ENCODE data around the gene ARHGAP42. TPM values are rescaled to one million over a fixed set of nuclear protein-coding genes. Genes with fewer than 3 reads are reported as not detected.

Gene ARHGAP42
- polyA plus RNA-seq, 3 donors = 0.13 TPM; not detected in 2

DNA sequence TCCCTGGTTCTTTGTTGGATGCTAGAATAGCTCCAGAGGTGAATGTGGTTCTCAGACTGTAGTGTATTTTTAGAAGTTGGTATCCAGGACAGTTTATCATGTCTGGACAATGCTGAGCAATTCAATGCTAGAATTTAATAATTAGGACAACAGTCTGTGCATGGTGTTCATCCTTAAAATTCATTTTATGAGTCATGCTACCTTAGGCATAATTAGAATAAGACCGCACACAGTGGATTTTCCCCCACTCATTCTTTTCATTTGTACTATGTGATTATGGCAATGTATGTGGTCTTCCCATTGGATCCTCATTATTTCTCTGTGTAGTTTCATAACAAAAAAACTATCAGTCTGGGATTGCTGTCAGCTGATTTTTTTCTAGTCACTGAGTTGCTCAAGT, 196.7 kb downstream of the ARHGAP42 start:
- H3K4me3 Mint-ChIP-seq = no peak overlapping the region
- no peaks in the 10 kb centered on the region for H3K27me3 ChIP-seq (ENCODE audit: control insufficient read depth in 2 of 2, insufficient read depth in 2 of 2, low read length in 2 of 2)
- H2AFZ ChIP-seq (ENCODE audit: insufficient read depth, low read depth, low read length, poor library complexity, severe bottlenecking) = no peak overlapping the region
- H3K27me3 Mint-ChIP-seq (ENCODE audit: low read depth in 3 of 3) = peaks cover 0 to 2% (median 1%) of the 10 kb centered on the region in 3 donors
- no peaks in the 10 kb centered on the region for H3K79me2 ChIP-seq (ENCODE audit: insufficient read depth, low read length)
- H3K4me2 ChIP-seq (replicated peaks; ENCODE audit: extremely low read depth, low read length, poor library complexity, severe bottlenecking) = no peak overlapping the region
- no peaks in the 10 kb centered on the region for H3K4me1 ChIP-seq (ENCODE audit: control insufficient read depth in 1 of 2, insufficient read depth in 2 of 2, low read length in 2 of 2)
- no CpG with 5 or more reads among the region's 1 CpG for WGBS (ENCODE audit: insufficient coverage)
- intact Hi-C loops (cut with micrococcal nuclease) = no loop called here
- no peak overlapping the region for H3K4me3 ChIP-seq (replicated peaks in 1 of 3; ENCODE audit: low read depth in 2 of 3, low read length in 3 of 3)
- H3K36me3 ChIP-seq (replicated peaks in 1 of 2; ENCODE audit: control insufficient read depth in 1 of 2, insufficient read depth in 2 of 2, low read length in 2 of 2) = no peaks in the 10 kb centered on the region
- H3K27ac Mint-ChIP-seq = no peak overlapping the region
- H3K9ac ChIP-seq (ENCODE audit: insufficient read depth, low read length, poor library complexity, severe bottlenecking) = no peak overlapping the region
- H3K9me3 ChIP-seq (replicated peaks in 1 of 2; ENCODE audit: control insufficient read depth in 1 of 2, insufficient read depth in 1 of 2, low read length in 2 of 2) = no peaks in the 10 kb centered on the region
- TF ChIP-seq, protein P1, sequence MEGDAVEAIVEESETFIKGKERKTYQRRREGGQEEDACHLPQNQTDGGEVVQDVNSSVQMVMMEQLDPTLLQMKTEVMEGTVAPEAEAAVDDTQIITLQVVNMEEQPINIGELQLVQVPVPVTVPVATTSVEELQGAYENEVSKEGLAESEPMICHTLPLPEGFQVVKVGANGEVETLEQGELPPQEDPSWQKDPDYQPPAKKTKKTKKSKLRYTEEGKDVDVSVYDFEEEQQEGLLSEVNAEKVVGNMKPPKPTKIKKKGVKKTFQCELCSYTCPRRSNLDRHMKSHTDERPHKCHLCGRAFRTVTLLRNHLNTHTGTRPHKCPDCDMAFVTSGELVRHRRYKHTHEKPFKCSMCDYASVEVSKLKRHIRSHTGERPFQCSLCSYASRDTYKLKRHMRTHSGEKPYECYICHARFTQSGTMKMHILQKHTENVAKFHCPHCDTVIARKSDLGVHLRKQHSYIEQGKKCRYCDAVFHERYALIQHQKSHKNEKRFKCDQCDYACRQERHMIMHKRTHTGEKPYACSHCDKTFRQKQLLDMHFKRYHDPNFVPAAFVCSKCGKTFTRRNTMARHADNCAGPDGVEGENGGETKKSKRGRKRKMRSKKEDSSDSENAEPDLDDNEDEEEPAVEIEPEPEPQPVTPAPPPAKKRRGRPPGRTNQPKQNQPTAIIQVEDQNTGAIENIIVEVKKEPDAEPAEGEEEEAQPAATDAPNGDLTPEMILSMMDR (IDR thresholded peaks at IDR 0.05) = no peak
- no peaks in the 10 kb centered on the region for H3K4me1 Mint-ChIP-seq
- peaks cover 0 to 11% (median 3%) of the 10 kb centered on the region in 7 donors for H3K9me3 Mint-ChIP-seq
- no peaks in the 10 kb centered on the region for H4K20me1 ChIP-seq (ENCODE audit: insufficient read depth, low read length)
- no peak overlapping the region for H3K27ac ChIP-seq (ENCODE audit: low read depth in 1 of 2, low read length in 2 of 2)
- H3K36me3 Mint-ChIP-seq = no peaks in the 10 kb centered on the region
- DNase-seq = no peak

DNA sequence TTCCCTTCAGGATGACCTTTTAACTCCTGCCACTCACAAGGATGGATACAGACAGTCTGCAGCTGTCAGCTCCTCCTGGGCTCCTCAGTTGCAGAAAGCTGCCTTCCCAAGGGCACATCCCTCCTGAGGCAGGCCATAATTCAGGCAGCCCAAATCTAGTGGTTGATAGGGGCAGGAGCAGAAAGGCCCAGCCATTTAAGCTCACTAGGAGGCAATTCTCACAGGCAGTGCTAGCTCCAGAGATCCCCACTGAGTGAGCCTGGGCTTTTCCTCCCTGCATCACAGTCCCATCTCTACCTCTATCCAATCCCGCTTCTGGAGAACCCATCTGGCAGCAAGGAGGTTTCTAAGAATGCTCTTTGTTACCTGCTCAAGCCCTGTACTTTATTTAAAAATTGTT, 200.6 kb downstream of the ARHGAP42 start:
- Histone ChIP-seq H3K4me3 (replicated peaks in 1 of 3; ENCODE audit: low read depth in 2 of 3, low read length in 3 of 3) (no peak overlapping the region), H3K9ac (ENCODE audit: insufficient read depth, low read length, poor library complexity, severe bottlenecking) (no peak overlapping the region), H3K9me3 (replicated peaks in 1 of 2; ENCODE audit: control insufficient read depth in 1 of 2, insufficient read depth in 1 of 2, low read length in 2 of 2) (no peaks in the 10 kb centered on the region), H3K36me3 (replicated peaks in 1 of 2; ENCODE audit: control insufficient read depth in 1 of 2, insufficient read depth in 2 of 2, low read length in 2 of 2) (no peaks in the 10 kb centered on the region), H4K20me1 (ENCODE audit: insufficient read depth, low read length) (no peaks in the 10 kb centered on the region), H3K79me2 (ENCODE audit: insufficient read depth, low read length) (no peaks in the 10 kb centered on the region), H3K4me1 (ENCODE audit: control insufficient read depth in 1 of 2, insufficient read depth in 2 of 2, low read length in 2 of 2) (no peaks in the 10 kb centered on the region), H3K4me2 (replicated peaks; ENCODE audit: extremely low read depth, low read length, poor library complexity, severe bottlenecking) (no peak overlapping the region), H3K27ac (ENCODE audit: low read depth in 1 of 2, low read length in 2 of 2) (no peak overlapping the region), H3K27me3 (ENCODE audit: control insufficient read depth in 2 of 2, insufficient read depth in 2 of 2, low read length in 2 of 2) (no peaks in the 10 kb centered on the region), H2AFZ (ENCODE audit: insufficient read depth, low read depth, low read length, poor library complexity, severe bottlenecking) (no peak overlapping the region)
- intact Hi-C loops (cut with micrococcal nuclease) = no loop called here
- Mint-ChIP-seq H3K27ac (no peak overlapping the region), H3K9me3 (peaks cover 0 to 4% (median 2%) of the 10 kb centered on the region in 7 donors), H3K4me3 (no peak overlapping the region), H3K27me3 (ENCODE audit: low read depth in 3 of 3) (no peaks in the 10 kb centered on the region), H3K4me1 (no peaks in the 10 kb centered on the region), H3K36me3 (no peaks in the 10 kb centered on the region)
- TF ChIP-seq, protein P1 (IDR thresholded peaks at IDR 0.05) = no peak
- no CpG with 5 or more reads among the region's 1 CpG for WGBS (ENCODE audit: insufficient coverage)
- DNase-seq = no peak

All from CD14-positive monocyte (primary cell).